Subcutaneous adipose tissue (tissue), 4 donors: Measurements from ENCODE around the gene C1S. TPM values are rescaled to one million over a fixed set of nuclear protein-coding genes. Genes with fewer than 3 reads are reported as not detected.

Experiments used
- total RNA-seq, 4 donors: library from RNA; depleted of rRNA; stranded (reverse); fragments of >200 nt; gene quantifications; one replicate each; pipeline ENCODE4 v1.1.0, GENCODE V29; 2016
- TF ChIP-seq, protein P1 (sequence below): fragments of 450-650 bp; IDR thresholded peaks from one replicate; pipeline ENCODE4 v1.5.1; 2016; ENCODE audit warnings: low read depth, mild to moderate bottlenecking, control low read depth, antibody characterized with exemption, moderate library complexity

Gene C1S
- total RNA-seq, 4 donors from 2014 or later = 328 to 926 (median 676) TPM

DNA sequence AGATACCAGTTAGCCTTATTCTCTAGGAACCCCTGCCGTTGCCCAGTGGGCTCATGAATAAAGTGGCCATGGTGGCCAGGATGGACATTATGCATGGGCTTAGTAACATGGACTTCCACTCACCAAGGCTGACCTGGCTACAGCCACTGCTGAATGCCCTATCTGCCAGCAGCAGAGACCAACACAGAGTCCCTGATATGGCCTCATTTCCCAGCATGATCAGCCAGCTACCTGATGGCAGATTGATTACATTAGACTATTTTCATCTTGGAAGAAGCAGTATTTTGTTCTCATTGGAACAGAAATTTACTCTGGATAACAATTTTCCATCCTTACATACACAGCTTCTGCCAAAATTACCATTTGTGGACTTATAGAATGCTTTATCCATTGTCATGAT lies 26.1 kb upstream of the C1S start:
- TF ChIP-seq, protein P1, sequence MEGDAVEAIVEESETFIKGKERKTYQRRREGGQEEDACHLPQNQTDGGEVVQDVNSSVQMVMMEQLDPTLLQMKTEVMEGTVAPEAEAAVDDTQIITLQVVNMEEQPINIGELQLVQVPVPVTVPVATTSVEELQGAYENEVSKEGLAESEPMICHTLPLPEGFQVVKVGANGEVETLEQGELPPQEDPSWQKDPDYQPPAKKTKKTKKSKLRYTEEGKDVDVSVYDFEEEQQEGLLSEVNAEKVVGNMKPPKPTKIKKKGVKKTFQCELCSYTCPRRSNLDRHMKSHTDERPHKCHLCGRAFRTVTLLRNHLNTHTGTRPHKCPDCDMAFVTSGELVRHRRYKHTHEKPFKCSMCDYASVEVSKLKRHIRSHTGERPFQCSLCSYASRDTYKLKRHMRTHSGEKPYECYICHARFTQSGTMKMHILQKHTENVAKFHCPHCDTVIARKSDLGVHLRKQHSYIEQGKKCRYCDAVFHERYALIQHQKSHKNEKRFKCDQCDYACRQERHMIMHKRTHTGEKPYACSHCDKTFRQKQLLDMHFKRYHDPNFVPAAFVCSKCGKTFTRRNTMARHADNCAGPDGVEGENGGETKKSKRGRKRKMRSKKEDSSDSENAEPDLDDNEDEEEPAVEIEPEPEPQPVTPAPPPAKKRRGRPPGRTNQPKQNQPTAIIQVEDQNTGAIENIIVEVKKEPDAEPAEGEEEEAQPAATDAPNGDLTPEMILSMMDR = no peak

DNA sequence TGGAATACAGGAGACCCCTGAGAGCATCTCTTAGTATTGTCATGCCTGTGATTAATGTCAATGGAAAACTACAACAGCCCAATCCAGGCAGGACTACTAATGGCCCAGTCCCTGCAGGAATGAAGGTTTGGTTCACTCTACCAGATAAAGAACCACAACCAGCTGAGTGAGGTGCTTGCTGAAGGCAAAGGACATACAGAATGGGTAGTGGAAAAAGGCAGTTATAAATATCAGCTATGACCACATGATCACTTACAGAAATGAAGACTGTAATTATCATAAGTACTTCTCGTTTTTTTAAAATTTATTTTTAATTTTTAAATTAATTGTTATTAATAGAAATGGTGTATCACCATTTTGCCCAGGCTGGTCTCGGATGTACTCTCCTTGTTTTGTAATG lies 25.1 kb upstream of the C1S start:
- TF ChIP-seq, protein P1 = no peak

DNA sequence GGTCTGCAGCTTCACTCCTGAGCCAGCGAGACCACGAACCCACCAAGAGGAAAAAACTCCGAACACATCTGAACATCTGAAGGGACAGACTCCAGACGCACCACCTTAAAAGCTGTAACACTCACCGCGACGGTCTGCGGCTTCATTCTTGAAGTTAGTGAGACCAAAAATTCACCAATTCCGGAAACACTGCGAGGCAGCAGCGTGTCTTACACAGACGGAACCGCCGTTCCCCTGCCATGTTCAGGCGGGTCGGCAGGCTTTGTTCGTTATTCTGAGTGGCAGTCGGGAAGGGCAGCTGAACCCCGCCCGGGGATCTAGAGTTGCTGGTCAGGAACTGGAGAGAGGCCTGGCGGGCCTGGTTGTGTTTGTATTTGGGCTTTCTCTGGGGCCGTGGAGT lies 21.9 kb upstream of the C1S start:
- TF ChIP-seq, protein P1 = no peak

DNA sequence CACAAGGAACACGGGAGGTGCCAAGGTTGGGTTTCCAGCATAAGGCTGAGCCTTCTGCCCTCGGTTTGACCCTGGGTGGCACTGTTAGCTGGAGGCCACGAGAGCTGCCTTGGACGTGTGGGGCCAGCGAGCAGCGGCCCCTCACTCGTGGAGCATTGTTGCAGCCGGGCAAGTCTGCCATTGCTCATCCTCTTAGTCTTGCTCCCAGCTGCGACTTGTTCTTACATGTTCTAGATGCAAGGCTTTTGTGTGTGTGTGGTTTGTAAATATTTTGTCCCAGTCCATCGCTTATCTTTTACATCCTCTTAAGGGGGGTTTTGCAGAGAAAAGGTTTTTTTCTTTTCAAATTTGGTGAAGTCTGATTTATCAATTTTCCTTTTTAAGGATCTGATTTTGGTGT lies 21.1 kb upstream of the C1S start:
- TF ChIP-seq, protein P1 = no peak

DNA sequence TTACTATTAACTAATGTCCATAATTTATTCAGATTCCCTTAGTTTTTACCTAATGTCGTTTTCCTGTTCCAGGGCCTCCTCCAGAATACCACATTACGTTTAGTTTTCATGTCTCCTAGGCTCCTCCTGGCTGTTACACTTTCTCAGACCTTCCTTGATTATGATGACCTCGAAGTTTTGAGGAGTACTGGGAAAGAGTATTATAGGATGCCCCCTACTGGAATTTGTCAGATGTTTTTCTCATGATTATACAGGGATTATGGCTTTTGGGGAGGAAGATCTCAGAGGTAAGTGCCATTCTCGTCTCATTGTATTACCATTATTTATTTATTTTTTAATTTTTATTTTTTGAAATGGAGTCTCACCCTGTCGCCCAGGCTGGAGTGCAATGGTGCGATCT lies 17.7 kb upstream of the C1S start:
- TF ChIP-seq, protein P1 = no peak

DNA sequence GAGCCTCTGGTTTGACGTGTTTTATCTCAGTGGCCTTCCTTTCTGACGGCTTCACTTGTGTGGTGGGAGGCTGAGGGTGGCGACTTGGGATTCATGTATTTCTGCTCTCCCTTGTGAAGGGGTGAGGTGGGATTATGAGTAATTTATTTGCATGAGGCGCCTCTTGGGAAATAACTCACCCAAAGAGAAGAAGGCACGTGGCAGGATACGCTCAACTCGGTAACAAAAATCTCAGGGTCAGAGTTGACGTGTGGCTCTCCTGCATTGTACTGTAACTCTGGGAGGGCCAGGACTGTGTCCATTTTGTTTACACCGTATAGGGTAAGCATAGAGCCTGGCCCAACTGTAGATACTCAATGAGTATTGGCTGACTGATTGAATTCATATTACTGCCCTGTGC lies 14.6 kb upstream of the C1S start:
- TF ChIP-seq, protein P1 = no peak

DNA sequence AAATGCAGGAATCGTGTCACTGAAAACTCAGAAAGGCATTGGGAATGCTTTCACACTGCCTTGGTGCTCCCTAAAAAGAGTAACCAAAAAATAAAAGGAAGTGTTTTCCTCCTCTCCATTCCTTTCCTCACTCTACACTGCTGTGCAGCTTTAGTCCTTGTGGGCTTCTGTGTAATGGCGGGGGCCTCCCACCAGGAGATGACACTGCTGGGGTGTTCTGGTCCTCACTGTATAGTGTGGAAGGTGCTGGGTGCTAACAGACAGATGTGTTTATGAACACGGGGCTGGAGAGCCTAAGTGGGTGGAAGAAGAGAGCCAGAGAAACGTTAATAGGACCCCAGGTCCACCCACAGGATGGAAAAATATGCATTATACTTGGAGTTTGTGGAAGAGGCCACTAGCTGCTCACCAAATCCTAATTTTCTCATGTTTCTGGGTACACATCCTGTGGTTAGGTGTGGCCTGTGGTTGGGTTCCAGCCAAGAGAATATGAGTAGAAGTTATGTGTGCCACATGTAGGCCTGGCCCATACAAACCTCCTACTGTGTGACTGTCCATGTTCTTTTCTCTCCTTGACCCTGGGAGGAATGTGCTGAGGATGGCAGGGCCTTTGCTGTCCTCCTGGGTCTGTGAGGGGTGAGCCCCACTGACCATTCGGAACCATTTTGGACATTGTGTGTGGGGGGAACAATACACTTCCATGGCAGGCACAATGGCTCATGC lies 14.0 kb upstream of the C1S start:
- TF ChIP-seq, protein P1 = no peak
